Fibroblast of lung (primary cell): Measurements from ENCODE around the gene PBXIP1. TPM values are rescaled to one million over a fixed set of nuclear protein-coding genes. Genes with fewer than 3 reads are reported as not detected.

Source experiments
- DNase-seq, 2 donors: peaks; one replicate each; pipeline versions ENCODE4 v3.0.0 to v3.0.0-alpha.2; 2010; ENCODE audit warnings: low read depth in 2 of 2
- H2AFZ ChIP-seq: 2 replicates; pipeline ENCODE4 v1.5.1; 2012; ENCODE audit warnings: low read length, control low read depth, inconsistent platforms
- H3K27ac ChIP-seq: 2 replicates; pipeline ENCODE4 v1.5.1; 2011; ENCODE audit warnings: low read length, control low read depth; ENCODE audit not compliant: insufficient read depth
- H3K27me3 ChIP-seq: 2 replicates; pipeline ENCODE4 v1.5.1; 2011; ENCODE audit warnings: mild to moderate bottlenecking, low read length; ENCODE audit not compliant: control insufficient read depth, insufficient read depth
- H3K36me3 ChIP-seq: 2 replicates; pipeline ENCODE4 v1.5.1; 2011; ENCODE audit warnings: low read length; ENCODE audit not compliant: control insufficient read depth, insufficient read depth
- H3K4me1 ChIP-seq: 2 replicates; pipeline ENCODE4 v1.5.1; 2011; ENCODE audit warnings: low read length; ENCODE audit not compliant: control insufficient read depth, insufficient read depth; ENCODE audit errors: extremely low read depth
- H3K4me2 ChIP-seq: 2 replicates; pipeline ENCODE4 v1.5.1; 2011; ENCODE audit warnings: low read length, control low read depth; ENCODE audit not compliant: insufficient read depth; ENCODE audit errors: extremely low read depth
- H3K4me3 ChIP-seq, 4 experiments: fragments of 200-600 bp in 1 of 4; sonication (generic) in 1 of 4; replicated peaks in 1 of 4; 2 replicates each; pipeline ENCODE4 v1.5.1; 2011 to 2016; ENCODE audit warnings: low read length in 4 of 4, low read depth in 3 of 4, mild to moderate bottlenecking in 3 of 4, control low read depth in 2 of 4, inconsistent platforms in 1 of 4, mixed read lengths in 1 of 4; ENCODE audit not compliant: insufficient read depth in 1 of 4; ENCODE audit errors: control extremely low read depth in 1 of 4
- H3K79me2 ChIP-seq: 2 replicates; pipeline ENCODE4 v1.5.1; 2012; ENCODE audit warnings: mild to moderate bottlenecking, low read length, inconsistent platforms; ENCODE audit not compliant: control insufficient read depth, insufficient read depth
- H3K9ac ChIP-seq: 2 replicates; pipeline ENCODE4 v1.5.1; 2011; ENCODE audit warnings: mild to moderate bottlenecking, low read length, control low read depth; ENCODE audit not compliant: insufficient read depth
- H3K9me3 ChIP-seq: 2 replicates; pipeline ENCODE4 v1.5.1; 2012; ENCODE audit warnings: low read depth, low read length; ENCODE audit not compliant: control insufficient read depth, insufficient read depth
- H4K20me1 ChIP-seq: 2 replicates; pipeline ENCODE4 v1.5.1; 2011; ENCODE audit warnings: low read length; ENCODE audit not compliant: control insufficient read depth, insufficient read depth; ENCODE audit errors: extremely low read depth
- CTCF ChIP-seq, 2 donors: IDR thresholded peaks in 1 of 2; conservative IDR thresholded peaks in 1 of 2; 1 replicate in 1 of 2; 2 replicates in 1 of 2; pipeline ENCODE4 v1.5.1; 2011 to 2012; ENCODE audit warnings: low read length in 2 of 2, control low read depth in 1 of 2, inconsistent platforms in 1 of 2, low read depth in 1 of 2, mild to moderate bottlenecking in 1 of 2
- EZH2 ChIP-seq: IDR thresholded peaks from 2 replicates; pipeline ENCODE4 v1.5.1; 2012; ENCODE audit warnings: low read length, control low read depth, mild to moderate bottlenecking; ENCODE audit errors: missing control alignments
- polyA plus RNA-seq, 2 donors: library from polyadenylated mRNA; depleted of rRNA in 1 of 2; stranded (reverse) in 1 of 2; unstranded in 1 of 2; fragments of >200 nt; gene quantifications; 2 replicates each; pipeline ENCODE4 v1.2.1, GENCODE V29; 2011 to 2012; ENCODE audit warnings: missing spikeins in 1 of 2
- total RNA-seq: library from RNA; depleted of rRNA; stranded (reverse); fragments of >200 nt; gene quantifications from 2 replicates; pipeline ENCODE4 v1.2.1, GENCODE V29; 2014

Gene PBXIP1
- total and polyA plus RNA-seq, 2 donors (not counting 1 experiment from before 2014, with no cell fraction given), result 32.8 to 106 TPM

GRCh38 chr1:154968731-154969130 is 12.8 kb upstream of the PBXIP1 start:
- H3K9ac ChIP-seq, result peak overlapping the region; percentile 36
- H2AFZ ChIP-seq, result no peak overlapping the region
- peaks cover 30% of the 10 kb centered on the region for H3K36me3 ChIP-seq
- peak overlapping the region; percentile 94 for H3K27ac ChIP-seq
- H3K4me1 ChIP-seq, result peaks cover 26% of the 10 kb centered on the region
- H3K4me3 ChIP-seq, result peak overlapping the region; percentile 60 to 92 (median 82)
- H4K20me1 ChIP-seq, result no peaks in the 10 kb centered on the region
- no peak for DNase-seq
- H3K79me2 ChIP-seq, result peaks cover 56% of the 10 kb centered on the region
- peak overlapping the region; percentile 85 for H3K4me2 ChIP-seq
- no peaks in the 10 kb centered on the region for H3K27me3 ChIP-seq
- TF ChIP-seq EZH2, result no peak
- no peak for TF ChIP-seq CTCF (conservative IDR thresholded peaks at IDR 0.05 in 1 of 2, IDR thresholded peaks at IDR 0.05 in 1 of 2; ENCODE audit: low read depth in 1 of 2, low read length in 2 of 2)
- no peaks in the 10 kb centered on the region for H3K9me3 ChIP-seq

GRCh38 chr1:154967331-154967950 is 11.5 kb upstream of the PBXIP1 start:
- Histone ChIP-seq H3K4me1 (peaks cover 20% of the 10 kb centered on the region), H3K4me2 (peak overlapping the region; percentile 27), H3K36me3 (peaks cover 34% of the 10 kb centered on the region), H3K9ac (no peak overlapping the region), H3K4me3 (peak overlapping the region in 2 of 4 experiments; percentile 24 to 86), H3K9me3 (no peaks in the 10 kb centered on the region), H2AFZ (no peak overlapping the region), H3K27me3 (no peaks in the 10 kb centered on the region), H4K20me1 (no peaks in the 10 kb centered on the region), H3K27ac (no peak overlapping the region), H3K79me2 (peaks cover 56% of the 10 kb centered on the region)
- TF ChIP-seq EZH2 (no peak), CTCF (conservative IDR thresholded peaks at IDR 0.05 in 1 of 2, IDR thresholded peaks at IDR 0.05 in 1 of 2; ENCODE audit: low read depth in 1 of 2, low read length in 2 of 2) (no peak)
- no peak for DNase-seq

GRCh38 chr1:154966111-154966510 is 10.2 kb upstream of the PBXIP1 start:
- H3K79me2 ChIP-seq, result peaks cover 49% of the 10 kb centered on the region
- H3K4me1 ChIP-seq, result peaks cover 11% of the 10 kb centered on the region
- H2AFZ ChIP-seq, result no peak overlapping the region
- no peaks in the 10 kb centered on the region for H3K9me3 ChIP-seq
- TF ChIP-seq EZH2 (no peak), CTCF (conservative IDR thresholded peaks at IDR 0.05 in 1 of 2, IDR thresholded peaks at IDR 0.05 in 1 of 2; ENCODE audit: low read depth in 1 of 2, low read length in 2 of 2) (no peak)
- H3K9ac ChIP-seq, result no peak overlapping the region
- no peak overlapping the region for H3K27ac ChIP-seq
- no peaks in the 10 kb centered on the region for H4K20me1 ChIP-seq
- peaks cover 34% of the 10 kb centered on the region for H3K36me3 ChIP-seq
- H3K27me3 ChIP-seq, result no peaks in the 10 kb centered on the region
- no peak for DNase-seq
- no peak overlapping the region for H3K4me3 ChIP-seq
- no peak overlapping the region for H3K4me2 ChIP-seq
